ENCODE data around the gene PAX5.

Gene PAX5

DNA sequence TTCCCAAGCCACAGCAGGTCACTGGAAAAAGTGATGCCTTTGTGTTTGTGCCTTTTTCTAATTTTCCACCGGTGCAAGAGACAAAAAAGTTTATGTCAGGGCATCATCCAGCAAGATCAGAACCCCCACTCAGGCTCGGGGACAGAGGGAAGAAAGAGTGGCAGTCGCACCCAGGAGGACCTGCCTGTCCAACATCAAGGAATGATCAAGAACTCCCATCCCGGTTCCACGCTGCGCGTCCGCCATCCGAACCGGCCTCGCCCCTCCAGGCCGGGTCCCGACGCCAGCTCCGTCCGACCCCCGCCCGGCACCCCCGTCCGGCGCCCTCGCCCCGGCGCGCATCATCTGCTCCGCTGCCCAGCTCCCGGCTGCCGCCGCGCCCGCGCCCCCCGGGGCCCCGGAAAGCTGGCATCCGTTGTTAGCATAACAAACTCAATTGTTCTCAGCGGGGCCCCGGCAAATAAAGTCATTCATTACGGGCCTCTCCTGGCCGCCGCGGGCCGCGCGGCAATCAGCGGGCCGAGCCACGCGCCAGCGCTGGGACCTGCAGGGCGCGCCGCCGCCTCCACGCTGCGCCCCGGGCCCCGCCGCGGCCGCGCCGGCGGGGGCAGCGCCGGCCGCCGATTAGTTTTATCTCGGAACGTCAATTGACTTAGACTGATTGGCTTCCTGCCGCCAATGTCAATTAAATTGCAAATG is 48.1 kb downstream of the PAX5 start:
- peak; percentile 29 for DNase-seq

DNA sequence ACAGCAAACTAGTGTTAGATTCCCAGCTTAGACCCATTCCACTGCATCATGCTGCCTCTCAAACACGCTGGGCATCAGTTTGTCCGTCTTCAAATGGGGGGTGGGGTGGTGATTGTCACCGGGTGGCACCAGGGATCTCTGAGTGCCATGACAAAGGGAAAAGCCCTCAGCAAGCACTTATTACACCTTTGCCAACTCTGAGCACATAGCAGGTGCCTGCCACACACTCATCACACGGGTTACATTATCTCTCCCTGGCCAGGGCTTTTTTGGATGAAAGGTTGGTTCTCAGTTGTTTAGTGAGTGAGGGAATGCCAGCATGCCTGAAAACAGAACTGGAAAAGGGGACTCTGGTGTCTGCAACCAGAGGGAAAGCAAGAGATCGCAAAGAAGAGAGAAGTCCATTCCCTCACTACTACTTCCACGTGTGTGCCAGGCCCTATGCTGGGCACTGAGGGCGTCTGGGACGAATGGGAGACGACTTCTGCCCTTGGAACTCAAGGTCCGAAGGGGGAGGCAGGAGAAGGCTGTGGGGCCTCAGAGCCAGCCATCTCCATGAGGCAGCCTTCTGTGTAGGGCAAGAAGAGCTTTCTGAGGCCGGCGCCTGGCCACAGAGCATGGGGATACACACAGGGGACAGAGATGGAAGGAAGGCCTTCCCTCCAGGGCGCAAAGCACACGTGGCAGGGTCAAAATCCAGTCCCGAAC is 48.9 kb downstream of the PAX5 start:
- no peak for DNase-seq

DNA sequence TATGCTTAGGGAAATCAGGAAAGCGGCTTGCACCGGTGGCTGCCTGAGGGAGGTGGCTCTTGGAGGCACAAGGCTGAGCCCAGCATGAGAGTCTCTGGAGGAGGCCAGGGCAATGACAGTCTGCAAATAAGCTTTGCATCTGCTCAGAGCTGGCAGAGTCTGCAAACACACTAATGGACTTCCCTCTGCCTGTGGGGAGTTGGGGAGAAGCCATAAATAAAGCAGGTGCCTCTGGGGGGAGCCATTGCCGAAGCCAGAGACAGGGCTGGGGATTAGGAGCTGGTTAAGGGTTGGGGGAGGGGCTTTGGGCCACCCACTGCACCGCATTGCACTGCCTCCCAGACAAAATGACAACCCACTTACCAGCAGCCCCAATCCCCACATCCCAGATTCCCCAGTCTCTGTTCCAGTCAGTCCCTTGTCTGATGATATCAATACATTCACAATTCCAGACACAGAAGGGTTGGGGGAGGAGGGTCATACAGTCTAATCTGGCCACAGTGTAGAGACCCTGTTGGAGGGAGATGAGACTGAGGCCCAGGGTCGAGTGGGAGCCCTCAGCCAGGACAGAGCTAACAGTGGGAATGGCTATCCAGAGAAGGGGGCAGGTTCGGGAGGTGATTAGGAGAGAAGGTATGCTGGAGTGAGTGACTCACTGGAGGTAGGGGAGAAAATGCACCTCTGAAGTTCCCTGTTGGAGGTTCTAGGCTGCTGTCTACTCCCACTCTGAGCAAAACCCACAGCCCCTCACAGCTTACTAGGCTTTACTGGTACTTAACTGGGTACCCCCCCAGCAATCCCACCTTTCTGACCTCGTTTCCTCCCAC is 53.7 kb downstream of the PAX5 start:
- DNase-seq, result peak; percentile 38

DNA sequence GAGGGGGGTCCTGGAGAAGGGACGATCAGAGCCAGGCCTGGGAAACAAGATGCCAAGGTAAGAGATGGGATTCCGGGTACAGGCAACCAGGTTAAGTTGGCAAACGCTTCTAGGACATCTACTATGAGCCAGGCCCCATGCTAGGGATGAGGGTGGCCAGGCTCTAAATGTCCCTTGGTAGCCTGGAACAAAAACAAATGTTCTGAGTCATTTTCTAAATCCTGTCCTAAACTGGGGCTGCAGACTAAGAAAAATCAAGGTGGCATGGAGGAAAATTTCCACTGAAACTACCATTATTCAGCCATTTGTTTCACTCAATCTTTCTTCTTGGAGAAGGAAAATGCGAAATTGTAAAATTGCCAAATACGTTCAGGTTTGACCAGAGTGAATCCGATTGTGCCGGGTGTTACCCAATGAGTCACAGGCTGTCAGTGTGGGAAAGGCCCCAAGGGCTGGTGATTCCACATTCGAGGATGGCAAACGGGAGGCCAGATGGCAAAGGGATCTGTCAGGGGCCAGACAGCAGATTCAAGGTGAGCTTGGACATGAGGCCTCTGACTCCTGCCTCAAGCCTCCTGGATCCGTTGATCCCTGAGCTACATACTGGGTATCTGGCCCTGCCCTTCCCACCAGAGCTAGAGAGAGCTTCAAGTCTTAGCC is 57.6 kb downstream of the PAX5 start:
- no peak for DNase-seq

DNA sequence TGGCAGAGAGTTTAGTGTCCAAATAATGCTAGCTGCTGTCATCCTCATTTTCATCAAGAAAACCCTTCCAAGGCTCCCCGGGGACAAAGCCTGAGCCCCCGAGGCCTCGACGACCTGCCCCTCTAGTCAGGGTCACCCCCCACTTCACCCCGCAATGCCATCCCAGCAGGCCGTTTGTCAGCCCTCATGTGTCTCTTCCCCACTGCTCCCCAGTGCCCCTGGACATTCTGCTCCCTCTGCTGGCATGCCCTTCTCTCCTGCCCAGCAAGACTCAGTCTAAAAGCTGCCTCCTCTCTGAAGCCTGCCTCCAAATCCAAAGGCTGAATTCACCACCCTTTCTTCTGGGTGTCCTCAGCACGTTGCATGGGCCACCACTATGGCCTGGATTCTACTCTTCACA is 59.3 kb downstream of the PAX5 start:
- no peak for DNase-seq

DNA sequence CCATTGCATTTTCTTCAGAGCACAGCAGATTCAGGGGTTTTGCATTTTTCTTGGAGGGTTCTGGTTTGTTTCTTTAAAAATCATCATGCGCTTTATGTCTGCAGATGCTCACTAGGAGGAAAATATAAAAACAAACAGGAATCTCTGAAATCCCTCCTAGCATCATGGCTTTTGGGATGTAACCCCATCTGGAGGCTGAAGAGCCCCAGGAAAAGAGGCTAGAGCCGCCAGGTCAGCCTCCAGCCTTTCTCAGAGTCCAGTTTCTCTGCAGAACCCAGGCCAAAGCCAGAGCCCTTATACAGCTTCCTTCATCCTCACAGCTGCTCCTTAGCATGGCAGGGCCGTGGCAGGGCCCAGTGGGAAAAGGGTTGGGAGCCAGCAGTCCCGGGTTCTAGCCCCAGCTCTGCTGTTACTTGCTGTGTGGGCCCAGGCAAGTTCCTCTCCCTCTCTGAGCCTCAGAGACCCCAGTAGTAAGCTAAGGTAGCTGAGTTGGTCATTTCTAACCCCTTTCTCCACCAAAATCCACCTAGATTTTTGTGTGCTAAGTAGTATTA is 62.1 kb downstream of the PAX5 start:
- no peak for DNase-seq

DNA sequence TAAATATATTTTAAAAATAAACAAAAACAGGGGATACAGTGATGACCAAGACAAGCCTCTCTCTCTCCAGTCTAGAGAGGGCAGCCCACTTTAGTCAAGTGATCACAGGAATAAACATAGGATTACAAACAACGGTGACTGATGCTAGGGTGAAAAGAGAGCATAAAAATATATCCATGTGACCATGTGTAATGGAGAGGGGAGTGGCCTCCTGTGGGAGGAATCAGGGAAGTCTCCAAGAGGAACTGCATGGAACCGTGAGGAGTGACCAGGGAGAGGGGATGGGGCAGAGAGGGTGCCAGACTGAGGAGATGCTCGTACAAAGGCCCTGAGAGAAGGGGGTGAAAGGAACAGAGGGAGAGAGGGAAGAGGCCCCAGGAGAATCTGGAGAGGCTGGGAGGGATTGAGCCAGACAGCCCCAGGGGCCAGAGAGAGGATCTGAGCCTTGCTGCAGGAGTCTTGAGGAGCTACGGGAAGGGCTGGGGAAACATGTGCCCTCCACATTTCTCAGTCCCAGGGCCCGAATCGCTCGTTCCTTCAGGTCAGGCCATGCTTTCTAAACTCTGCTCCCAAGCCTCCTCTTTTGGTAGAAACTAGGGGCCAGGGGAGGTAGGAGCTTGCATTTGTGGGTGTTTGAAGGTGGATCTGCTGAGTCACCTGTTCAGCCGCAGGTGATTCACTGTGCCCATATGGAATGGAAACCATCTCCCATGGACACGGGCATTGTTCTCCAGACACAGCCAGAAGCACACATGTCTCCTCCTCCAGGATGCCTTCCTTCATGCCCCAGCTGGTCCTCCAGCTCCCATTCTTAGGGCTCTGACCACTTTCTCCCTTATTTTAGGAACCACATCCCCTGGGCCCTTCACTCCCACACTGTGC is 63.8 kb downstream of the PAX5 start:
- no peak for DNase-seq

DNA sequence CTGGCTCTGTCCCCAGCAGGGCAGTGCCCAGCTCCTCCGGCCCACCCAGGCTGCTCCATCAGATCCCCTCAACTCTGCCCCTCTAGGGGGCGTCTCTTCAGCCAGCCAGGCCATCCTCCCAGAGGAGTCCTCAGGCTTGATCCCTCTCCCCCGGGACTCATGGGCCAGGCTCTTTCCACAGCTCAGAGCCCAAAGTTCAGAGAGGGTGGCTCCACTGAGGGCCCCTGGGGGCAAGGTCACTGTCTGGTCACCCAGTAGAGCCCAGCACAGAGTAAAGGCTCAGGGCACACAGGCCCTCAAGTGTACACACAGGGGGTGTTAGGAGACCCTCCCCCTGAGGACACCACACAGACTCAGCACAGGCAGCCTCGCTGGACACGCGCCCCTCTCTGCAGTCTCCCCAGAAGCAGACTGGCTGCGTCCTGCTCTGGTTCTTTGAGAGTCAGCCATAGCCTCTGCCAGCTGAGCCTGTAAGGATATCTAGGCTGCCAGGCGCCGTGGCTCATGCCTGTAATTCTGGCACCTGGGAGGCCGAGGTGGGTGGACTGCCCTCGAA is 64.8 kb downstream of the PAX5 start:
- DNase-seq, result no peak

DNA sequence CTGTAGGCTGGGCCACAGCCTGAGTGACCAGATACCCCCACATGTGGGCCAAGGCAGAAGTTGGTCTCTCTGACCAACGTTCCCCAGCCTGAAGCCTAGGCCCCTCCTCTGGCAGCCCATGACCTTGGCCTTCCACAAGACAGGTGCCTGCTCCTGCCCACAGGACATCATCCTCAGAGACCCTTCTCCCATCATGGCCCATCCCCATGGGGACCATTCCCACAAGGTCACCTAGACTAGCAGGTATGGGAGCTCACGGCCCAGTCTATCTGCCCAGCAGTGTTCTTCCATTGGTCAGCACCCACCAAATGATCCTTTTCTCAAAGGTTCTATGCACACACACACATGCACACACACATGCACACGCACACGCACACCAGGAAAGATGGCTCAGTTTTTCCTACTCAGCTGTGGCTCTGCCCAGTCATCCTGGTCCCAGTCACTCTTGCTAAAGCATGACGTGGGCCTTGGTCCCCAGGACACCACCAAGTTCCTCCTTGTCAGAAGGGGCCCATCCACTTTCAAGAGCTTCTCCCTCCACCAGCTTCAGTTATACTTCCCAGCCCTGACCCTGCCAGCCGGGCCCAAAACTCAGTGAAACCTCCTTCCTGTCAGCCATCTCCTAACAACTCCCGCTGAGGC is 65.4 kb downstream of the PAX5 start:
- DNase-seq, result no peak

DNA sequence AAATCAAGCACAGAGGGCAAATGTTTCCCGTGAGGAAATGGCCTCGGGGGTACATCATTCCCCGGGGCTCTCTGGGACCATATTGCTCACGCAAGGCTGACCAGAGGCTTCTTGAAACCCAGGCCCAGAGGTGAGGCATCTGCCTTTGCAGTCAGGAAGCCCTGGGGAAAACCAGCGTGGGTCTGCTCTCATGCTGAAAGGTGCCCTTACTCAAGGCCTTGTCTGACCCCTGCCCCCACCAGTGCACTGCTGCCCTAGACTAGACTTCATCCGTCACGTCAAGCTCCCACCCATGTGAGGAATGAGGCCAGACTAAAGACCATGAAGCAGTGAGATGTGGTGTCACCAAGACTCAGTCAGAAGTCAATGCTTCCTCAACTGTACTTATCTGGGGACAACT is 66.1 kb downstream of the PAX5 start:
- DNase-seq, result no peak

DNA sequence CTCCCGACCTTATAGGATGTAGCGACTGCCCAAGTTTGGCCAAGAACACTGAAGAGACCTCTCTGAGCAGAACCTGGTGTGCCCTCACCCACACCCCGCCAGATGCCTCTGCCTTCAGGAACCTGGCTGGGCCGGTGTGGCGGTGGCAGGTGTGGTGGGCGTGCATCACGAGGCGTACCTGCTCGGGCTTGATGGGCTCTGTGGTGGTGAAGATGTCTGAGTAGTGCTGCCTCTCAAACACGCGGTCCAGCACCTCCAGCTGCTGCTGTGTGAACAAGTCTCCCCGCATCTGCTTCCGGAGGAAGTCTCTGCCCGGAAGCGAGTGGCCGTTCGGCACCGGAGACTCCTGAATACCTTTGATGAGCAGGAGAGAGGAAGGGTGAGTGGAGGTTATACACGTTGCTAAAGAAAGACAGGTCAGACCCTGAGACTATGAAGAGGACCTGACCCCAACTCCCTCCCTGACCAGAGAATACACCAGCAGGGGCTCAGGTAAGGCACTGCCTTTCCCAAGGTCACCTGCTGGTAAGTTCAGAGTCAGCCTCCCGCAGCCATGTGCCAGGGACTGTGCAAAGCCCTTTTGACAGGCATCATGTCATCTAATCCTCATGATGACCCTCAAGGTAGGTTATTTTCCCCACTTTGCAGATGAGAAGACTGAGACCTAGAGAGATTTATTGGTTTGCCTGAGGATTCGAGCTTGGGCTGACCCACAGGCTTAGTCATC is 67.5 kb downstream of the PAX5 start:
- no peak for DNase-seq

DNA sequence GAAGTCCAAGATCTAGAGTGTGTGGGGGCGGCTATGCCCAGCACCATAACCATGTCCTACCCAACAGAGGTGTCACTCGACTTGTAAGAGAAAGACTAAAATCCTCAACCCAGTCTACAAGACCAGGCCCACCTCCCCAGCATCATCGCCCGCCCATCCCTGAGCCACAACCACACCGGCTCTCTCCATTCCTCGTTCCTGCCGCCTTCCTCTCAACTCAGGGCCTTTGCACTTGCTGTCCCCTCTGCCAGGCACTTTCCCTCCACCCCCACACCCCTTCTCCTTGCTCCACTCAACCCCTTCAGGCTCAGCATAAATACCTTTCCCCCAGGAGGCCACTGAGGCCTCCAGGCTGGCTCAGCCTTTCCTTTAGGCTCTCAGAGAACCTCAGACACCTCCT is 69.3 kb downstream of the PAX5 start:
- DNase-seq, result no peak

DNA sequence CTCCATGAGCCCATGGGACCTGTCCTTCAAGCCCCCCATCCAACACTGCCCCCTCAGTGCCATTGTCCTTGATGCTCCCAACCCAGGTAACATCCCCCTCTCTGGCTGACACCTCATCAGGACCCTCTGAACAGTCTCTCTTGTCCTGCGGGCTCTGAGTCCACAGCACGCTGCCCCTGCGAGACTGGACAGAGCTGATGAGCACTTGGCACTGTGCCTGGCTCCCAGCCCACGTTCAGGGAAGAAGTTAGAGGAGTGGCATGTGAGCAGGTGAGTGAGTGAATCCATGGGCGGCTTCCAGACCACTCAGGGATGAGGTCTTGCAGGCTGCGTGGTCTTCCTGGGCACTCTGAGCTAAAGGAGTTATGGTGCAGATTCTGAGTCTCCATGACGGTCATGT is 70.7 kb downstream of the PAX5 start:
- DNase-seq, result no peak

DNA sequence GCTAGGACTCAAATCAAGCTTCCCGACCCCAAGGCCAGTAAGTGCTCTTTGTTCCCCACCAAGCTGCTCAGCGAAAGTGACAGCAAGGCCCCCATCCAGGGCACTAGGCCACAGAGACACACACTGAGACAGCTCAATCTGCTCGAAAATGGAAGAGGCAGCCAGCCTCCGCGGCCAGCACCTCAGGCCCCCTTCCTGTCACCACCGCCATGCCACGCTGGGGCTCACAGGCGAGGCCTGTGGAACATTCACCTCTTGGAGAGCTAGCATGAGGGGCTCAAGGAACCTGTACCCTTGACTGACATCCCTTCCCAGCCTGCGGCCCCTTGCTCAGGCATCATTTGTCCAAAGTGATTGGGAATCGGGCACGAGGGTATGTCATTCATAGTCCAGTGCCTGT is 71.4 kb downstream of the PAX5 start:
- no peak for DNase-seq

DNA sequence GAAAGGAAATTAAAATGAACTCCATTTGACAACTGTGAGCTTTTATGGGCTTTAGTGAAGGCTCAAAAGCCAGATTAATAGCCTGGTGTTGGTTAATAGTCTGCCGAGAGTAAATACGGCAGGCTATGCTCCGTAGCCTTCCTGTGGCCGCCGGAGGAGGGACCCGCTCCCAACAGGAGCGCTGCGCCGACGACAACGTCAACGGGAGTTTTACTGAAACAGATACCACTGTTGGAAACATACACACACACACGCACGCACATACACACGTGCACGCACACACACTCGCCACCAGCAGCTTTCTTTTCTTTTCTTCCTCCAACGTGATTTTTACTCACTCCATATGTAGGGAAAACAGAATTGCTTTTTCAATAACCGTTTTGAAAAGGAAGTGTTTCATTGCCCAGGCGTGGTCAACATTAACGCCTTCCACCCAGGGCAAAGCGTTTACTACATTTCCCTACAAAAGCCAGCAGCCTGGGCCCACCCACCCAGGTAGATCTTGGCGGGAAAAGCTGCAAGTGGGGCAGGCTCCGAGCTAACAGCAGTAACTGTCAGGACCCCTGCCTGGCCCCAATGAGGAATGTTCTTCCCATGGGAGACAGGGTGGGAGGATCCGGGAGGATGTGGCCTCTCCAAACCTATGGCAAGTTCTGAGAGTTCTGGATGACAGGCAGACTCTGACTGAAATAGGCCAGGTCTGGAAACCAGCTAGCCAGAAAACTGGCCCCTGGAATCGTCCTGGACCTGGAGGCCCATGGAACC is 72.3 kb downstream of the PAX5 start:
- no peak for DNase-seq

DNA sequence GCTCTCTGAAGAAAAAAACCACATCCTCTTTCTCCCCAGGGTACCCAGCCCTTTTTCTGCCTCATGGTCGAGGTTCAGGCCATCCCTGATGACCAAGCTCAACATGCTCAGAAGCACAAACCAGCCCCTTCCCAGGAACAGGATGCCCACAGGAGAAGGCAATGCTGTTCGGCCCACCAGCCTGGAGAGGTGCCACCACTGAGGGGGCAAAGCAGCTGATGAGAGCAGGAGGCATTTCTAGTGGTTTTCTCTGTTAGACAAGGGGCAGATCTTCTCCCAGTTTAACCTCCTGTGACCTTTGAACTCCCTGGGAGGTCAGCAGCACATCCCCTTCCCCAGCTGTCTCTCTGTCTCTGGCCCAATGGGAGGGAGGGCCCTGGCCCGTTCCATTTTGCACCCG is 73.0 kb downstream of the PAX5 start:
- no peak for DNase-seq

DNA sequence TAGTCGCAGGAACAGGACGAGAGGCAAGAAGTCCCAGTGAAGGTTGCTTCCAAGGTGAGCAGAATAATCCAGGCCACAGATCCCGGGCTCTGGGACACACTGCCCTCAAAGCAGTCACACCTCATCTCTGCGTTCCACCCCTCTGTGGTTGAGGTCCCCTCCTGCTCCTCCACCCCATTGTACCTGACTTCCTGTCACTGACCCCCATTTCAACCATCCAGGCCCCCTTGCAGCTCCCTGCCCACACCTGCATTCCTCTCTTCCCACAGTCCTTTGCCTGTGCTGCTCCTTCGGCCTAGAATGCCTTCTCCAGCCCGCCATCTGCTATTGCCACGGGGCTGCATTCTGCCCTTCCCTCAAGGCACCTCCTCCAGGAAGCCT is 73.5 kb downstream of the PAX5 start:
- no peak for DNase-seq

DNA sequence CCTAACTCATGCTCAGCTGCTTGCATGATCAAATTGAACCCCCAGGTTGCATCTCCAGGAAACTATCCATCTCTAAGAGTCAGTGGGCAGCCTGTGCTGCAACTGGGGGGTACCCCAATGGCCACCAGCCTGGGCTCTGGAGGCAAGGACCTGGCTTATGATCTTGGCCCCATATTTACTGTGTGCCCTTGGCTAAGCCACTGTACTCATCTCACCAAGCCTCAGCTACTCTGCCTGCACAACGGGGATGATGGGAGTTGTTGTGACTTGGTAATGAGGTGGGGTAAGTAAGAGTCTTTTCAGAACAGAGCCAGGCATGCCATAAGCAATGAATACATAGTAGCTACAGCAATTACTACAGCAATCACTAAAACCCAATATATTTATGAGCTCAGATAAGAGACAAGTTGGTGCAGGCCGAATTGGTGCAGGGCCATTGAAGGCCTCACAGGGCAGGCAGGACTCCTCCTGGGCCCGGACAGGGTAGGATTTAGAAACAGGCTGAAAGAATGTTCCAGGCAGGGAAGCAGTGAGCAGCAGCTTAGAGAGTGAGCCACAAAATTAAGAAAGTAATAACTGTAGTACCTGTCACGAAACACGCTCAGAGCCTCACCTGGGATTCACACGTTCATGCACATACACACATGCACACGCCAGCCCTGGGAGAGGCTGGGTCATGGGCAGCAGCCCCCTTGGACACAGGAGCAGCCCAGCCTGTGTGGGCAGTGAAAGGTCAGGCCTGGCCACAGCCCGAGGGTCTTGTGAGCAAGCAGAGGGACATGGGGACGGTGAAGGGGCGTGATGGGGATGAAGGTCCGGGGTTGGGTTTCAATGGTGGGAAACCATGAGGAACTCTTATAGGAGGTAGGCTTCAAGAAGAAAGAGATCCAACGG is 74.1 kb downstream of the PAX5 start:
- DNase-seq, result no peak

DNA sequence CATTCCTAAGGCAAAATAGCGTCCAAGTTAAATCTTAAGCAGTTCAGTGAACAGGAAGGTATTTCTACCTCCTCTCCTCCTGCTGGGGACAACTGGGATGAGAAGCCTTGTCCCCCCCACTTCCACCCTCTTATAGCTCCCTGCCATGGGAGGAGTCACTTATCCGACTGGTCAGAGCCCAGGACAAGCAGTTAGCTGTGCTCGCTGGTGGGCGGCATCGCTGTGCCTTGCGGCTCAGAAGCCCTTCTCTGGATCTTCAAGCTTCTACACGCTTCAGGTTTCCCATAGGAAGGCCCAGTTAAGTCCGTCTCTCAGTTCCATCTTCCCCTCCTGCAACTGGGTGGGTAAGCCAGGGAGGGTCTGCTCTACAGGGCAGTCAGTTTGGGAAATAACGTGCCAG is 77.2 kb downstream of the PAX5 start:
- DNase-seq, result no peak
